Inflammatory macrophage (primary cell): ENCODE measurements around the gene CMTM2.
A peak's percentile ranks its signal among the peaks of the same experiment; 100 is the strongest.
"Not testable (repeated sequence)": the region's sequence is repeated elsewhere in the genome, so short reads cannot be mapped to it uniquely, and the experiment has no call there.

Source experiments
- DNase-seq, 2 donors: peaks; one replicate each; pipeline ENCODE4 v3.0.0-alpha.2; 2020 to 2022

Gene CMTM2

DNA sequence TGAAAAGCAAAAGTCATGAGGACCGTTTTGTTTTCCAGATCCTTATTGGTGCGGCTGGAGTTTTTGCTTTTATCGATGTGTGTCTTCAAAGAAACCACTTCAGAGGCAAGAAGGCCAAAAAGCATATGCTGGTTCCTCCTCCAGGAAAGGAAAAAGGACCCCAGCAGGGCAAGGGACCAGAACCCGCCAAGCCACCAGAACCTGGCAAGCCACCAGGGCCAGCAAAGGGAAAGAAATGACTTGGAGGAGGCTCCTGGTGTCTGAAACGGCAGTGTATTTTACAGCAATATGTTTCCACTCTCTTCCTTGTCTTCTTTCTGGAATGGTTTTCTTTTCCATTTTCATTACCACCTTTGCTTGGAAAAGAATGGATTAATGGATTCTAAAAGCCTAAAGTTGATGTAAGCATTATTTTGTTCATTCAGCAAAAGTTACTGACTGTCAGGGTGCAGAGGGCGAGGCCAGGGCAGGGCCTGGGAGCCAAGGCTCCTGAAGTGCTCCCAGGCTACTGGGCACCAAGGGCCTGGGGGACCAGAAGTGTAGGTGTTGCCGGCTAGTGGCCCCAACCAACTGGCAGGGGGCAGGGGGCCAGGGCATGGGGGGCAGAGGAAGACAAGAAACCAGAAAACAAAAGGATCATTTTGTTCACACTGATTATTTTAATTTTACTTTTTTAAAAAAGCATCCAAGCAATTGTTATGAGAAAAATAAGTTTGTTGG, 8.8 kb downstream of the CMTM2 start:
- no peak for DNase-seq

DNA sequence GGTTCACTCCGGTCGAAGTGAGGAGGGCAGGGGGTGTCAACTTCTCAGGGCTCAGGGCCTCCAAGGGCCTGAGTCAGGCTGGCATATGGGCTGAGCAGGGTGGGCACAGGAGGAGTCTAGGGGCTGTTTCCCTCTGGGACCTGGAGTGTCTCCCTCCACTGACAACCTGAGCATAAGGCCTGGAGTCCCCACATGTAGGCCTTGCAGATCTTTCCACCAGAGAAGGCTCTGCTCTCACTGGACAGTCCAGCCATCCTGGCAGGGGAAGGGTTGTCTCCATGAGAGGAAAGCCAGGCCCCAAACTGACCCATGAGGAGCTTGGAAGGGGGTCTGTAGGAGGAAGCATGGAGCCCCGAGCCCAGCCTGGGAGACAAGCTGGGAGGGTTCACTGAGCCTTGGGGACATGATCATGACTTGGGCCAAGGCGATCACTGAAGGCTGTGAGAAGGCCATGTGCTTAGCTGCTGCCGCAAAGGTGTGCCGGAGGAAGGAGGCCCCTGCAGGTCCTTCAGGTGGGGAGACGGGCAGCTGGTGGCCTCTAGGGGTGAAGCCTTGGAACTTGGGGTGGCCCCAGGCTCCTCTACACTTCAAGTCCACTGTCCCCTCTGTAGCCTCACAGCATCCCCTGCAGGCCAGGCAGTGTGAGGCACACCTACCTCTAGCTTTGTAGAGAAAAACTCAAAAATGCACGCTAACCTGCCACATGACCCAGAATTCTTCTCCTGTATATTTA, 9.9 kb downstream of the CMTM2 start:
- DNase-seq = peak; percentile 77 to 84

GRCh38 chr16:66590322-66590721, 11.1 kb downstream of the CMTM2 start:
- no peak for DNase-seq

DNA sequence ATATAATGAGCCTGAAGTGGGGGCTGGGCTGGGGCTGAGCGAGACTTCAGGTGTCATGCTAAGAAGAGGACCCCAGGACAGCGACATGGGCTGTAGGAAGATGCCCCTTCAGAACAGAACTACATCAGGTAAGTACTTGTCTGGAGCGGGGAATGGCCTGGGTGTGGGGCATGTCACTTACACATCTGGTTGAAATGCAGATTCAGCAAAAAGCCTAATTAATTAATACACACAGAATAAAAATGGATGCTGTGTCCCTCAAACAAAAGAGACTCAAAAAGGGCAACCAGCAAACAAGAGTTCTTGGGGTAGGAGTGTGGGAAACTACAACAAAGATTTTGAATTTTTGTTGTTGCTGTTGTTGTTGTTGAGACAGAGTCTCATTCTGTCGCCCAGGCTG, 11.8 kb downstream of the CMTM2 start:
- DNase-seq = no peak

GRCh38 chr16:66592241-66592640, 13.0 kb downstream of the CMTM2 start:
- DNase-seq = no peak

- DNase-seq = no peak
Measured at GRCh38 chr16:66592814-66593213, 13.6 kb downstream of the CMTM2 start.

DNA sequence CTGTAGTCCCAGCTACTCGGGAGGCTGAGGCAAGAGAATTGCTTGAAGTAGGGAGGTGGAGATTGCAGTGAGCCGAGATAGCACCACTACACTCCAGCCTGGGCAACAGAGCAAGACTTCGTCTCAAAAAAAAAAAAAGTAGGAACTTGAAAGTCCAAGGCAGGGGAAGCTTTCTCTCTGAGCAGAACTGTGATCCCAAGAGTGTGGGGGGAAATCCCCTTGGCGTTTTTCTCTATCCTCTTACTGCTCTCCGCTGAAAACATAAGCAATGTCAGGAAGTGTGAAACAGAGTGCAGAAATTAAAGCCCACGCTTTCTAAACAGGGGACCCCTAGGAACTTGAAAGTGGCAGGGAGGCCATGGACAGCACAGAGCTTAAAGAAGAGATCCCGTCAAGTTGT, 15.5 kb downstream of the CMTM2 start:
- DNase-seq = peak; percentile 70 to 81

GRCh38 chr16:66596559-66596958, 17.3 kb downstream of the CMTM2 start:
- not testable (repeated sequence) for DNase-seq

DNA sequence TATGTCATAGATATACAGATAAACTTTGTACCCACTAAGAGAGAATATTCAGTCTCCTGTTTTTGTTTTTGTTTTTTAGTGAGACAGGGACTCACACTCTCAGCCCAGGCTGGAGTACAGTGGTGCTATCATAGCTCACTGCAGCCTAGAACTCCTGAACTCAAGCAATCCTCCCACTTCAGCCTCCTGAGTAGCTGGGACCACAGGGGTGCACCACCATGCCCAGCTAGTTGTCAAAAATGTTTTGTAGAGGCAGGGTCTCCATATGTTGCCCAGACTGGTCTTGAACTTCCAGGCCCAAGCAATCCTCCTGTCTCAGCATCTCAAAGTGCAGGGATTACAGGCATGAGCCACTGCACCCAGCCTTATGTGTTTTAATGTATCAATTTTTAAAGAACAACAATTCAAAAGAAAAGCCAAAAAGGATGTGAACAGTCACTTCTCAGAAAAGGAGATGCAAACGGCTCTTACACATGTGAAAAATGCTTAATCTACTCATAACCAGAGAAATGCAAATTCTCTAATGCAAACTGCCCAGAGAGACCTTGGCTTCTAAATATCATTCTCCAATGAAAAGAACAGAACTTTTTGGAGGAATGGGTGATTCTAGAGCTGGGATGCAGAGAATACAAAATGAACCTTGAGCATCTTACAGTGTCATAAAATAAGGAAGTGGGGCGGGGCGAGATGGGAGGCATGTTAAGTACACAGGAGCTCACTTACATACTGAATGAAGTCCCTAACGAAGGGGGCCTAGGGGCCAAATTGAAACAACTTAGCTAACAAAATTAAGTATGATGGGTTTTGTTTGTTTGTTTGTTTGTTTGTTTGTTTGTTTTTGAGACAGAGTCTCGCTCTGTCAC, 18.0 kb downstream of the CMTM2 start:
- no peak for DNase-seq

DNA sequence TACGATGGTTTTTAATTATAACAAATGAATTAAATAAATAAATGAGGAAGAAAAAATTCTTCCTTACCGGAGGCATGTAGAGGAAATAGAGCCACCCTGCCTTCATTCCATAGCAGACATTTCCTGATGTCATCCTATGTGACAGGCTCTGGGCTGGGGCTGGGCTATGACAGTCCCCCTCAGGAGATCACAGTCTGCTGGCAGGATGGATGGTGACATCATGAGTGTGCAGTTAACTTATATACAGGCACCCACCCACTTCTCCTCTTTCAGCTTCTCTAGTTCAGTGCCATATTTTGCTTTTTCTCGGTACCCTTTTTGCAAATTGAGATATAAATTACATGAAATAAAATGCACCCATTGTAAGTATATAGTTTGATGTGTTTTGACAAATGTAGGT, 18.8 kb downstream of the CMTM2 start:
- peak; percentile 47 to 60 for DNase-seq

DNA sequence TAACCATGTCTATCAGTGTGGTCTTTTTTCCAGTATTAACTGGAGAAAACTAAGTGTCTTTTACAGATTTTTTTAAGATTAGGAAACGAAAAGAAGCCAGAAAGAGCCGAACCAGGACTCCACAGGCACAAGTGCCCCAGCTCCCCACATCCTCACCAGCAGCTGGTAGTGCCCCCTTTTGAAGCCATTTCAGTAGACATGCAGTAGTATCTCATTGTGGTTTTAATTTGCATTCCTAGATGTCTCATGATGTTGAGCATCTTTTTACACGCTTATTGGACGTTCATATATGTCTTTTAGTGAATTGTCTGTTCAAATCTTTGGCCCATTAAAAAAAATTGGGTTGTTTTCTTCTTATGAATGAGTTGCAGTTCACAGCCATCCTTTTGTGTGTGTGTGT, 20.5 kb downstream of the CMTM2 start:
- no peak for DNase-seq

DNA sequence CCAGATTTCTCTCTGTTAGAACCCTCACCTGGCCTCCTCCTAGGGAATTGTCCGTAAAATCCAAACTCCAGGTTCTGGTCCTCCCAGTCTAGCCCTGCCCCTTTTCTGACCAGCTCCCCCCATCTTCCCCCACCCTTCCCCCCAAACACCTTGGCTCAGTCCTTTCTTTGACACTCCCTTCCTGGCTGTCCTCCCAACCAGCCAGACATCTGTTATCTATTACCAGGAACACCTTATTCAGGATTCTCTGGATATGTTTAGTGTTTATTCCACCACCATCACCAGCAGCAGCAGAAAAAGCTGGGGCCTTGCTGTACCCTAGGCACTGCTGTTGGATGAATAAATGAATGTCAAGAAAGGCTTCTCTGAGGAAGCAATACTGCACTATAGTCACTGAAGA, 21.2 kb downstream of the CMTM2 start:
- no peak for DNase-seq

DNA sequence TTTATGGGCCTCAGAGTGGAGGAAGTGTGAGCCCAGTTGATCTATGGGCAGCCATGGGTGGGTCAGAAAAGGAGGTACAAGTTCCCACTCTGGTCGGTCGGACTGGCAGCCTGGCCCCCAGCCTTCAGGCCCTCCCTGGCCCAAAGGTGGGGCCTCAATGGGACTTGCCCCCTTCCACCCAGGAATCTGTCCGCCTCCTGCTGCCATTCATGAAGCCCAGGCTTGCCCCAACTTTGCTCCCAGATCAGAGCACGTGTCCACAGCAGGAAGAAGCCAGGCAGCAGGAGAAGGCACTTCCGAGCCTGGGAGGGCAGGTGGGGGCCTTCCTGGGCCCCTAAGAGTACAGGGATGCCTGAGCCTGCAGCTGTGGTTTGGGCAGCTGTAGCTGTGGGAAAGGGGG, 22.2 kb downstream of the CMTM2 start:
- DNase-seq = no peak

DNA sequence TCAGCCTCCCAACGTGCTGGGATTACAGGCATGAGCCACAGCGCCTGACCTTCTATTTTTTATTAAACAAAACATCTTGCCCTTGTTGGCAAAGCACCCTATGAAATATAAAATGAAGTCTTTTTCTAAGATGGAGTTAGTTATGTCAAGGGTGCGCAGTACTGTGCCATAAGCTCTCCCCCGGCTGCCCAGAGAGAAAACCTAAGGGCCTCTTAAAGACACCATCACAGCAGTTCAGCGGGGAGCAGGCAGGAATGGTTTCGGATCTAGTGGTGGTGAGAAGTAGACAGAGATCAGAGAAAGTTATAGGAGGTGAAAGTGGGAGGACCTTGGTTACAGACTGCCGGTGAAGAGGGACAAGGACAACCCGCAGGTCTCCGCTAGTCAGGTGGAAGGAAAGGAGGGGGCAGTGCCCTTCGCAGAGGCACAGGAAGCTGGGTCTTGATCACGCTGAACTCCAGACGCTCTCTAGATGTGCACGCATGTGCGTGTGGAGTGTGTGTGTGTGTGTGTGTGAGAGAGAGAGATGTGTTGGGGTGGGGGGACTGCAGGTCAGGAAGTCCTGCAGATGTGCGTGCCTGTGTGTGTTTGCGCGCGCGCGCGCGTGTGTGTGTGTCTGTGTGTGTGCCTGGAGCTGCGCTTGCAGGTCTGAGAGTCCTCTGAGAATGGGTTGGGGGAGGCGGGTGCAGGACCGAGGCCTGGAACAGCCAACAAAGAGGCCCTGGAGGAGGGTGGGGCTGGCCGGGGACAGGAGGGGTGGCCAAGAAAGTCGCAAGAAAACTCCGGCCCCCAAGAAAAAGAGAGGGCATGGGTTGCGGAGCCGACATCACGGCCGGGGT, 24.5 kb downstream of the CMTM2 start:
- peak; percentile 30 to 49 for DNase-seq

GRCh38 chr16:66604376-66605176, 25.3 kb downstream of the CMTM2 start, which contains the start of gene CMTM3:
CMTM3 (plus strand) TSS chr16:66604704; CDS start chr16:66604806, 102 bp downstream.
- peak; percentile 50 to 62 for DNase-seq

DNA sequence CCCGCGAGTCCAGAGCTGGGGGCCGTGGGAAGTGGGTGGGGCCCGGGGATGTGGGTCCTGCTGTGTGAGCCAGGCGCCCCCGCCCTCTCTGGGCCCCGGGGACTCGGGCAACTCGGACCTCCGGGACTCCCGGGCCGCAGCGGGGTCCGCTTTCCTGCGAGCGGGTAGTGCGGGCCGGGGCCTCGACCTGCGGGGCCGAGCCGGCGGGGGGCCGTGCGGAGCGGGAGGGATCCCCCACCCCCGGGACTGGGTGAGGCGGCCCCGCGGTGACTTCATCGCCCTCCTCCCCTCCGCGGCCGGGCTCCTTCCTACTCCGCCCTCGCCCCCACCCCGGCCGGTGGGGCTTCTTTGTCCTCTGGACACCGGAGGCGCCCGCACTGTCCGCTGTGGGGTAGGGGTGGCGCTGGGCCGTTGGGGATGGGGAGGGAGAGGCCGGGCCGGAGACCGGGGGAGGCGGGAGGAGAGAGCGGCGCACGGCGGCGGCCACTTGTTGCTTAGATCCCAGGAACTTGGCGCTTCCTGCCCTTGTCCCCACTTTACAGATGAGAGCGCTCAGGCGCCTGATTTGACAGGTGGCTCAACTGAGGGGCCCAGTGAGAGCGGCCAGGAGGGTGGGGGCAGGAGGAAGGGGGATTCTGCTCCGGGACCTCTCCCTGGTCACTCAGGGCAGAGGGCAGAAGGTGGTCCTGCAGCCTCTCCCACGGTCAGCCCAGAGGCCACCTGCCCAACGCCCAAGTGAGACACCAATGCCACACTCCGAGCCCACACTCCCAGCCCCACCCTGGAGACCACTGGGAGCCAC, 26.1 kb downstream of the CMTM2 start:
- peak; percentile 44 to 56 for DNase-seq

DNA sequence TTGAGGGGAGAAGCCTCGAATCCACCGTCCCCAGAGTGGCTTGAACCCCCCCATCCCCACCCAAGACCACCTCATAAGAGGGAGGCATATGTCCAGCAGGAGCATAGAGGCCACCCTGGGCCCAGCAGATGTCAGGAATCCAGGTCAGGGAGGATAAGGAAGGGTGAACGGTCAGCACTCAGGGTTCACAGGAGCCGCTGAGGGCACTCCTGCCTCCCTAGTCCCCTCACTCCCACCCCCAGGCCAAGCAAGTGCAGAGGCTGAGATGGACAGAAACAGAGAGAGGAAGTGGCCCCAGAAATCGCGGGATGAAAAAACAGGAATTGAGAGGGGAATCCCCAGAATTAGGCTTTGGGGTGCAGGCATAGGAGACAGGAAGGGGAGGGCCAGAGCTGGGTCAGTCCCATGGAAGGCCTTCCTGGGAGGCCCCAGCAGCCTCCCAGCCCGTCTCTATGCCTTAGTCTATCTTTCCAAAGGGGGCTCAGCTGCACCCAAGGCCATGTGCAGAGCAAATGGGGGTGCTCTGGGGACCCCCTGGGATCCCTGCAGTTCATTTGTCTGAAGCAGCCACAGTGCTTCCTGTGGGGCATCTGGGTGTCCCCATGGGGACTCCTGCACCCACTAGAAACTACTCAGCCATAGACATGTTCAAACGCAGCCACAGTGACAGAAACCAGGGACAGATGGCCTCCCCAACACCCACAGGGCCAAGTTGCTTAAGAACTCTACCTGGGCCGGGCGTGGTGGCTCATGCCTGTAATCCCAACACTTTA, 26.9 kb downstream of the CMTM2 start:
- peak; percentile 77 to 78 for DNase-seq

GRCh38 chr16:66608241-66609138, 29.2 kb downstream of the CMTM2 start:
- DNase-seq = peak; percentile 46 to 57

DNA sequence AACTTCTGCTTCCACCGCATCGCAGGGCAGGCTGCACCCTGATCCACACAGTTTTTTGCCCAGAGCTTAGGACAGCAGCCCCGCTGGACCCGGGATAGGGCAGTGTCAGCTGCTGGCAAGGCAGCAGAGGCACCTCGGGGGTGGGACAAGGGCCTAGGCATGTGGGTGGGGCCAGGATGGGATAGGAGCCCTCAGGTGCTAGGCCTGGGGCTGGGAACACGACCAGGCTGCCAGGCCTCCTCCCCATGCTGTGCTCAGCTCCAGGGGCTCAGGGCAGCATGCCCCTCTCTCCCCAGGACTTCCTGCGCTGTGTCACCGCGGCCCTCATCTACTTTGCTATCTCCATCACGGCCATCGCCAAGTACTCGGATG, 29.9 kb downstream of the CMTM2 start:
- no peak for DNase-seq
